Fibroblast of skin of right biceps (primary cell): ENCODE results near the gene FOXC2.

Source experiments
- DNase-seq: peaks from one replicate; pipeline ENCODE4 v3.0.0-alpha.2; 2013

Gene FOXC2

GRCh38 chr16:86566601-86566965 lies at the start of gene FOXC2:
Gene FOXC2, plus strand, starts transcription at chr16:86566829. Its CDS starts 507 bp downstream, at chr16:86567336.
- DNase-seq: peak; percentile 97

- DNase-seq: no peak
Measured at GRCh38 chr16:86517033-86517432, 49.6 kb upstream of the FOXC2 start.

- DNase-seq: peak; percentile 67
Measured at GRCh38 chr16:86517652-86518258, 48.9 kb upstream of the FOXC2 start.

GRCh38 chr16:86519007-86519648 lies 47.5 kb upstream of the FOXC2 start:
- no peak for DNase-seq

GRCh38 chr16:86519649-86520316 lies 46.8 kb upstream of the FOXC2 start:
- DNase-seq: peak; percentile 45

- DNase-seq: no peak
Measured at GRCh38 chr16:86520317-86521210, 46.1 kb upstream of the FOXC2 start.

GRCh38 chr16:86521236-86522197 lies 45.1 kb upstream of the FOXC2 start:
- no peak for DNase-seq

- DNase-seq: no peak
Measured at GRCh38 chr16:86522634-86523033, 44.0 kb upstream of the FOXC2 start.

GRCh38 chr16:86523166-86523740 lies 43.4 kb upstream of the FOXC2 start:
- DNase-seq: no peak

- no peak for DNase-seq
Measured at GRCh38 chr16:86524029-86524428, 42.6 kb upstream of the FOXC2 start.

- DNase-seq: no peak
Measured at GRCh38 chr16:86525696-86526095, 40.9 kb upstream of the FOXC2 start.

GRCh38 chr16:86527366-86527765 lies 39.3 kb upstream of the FOXC2 start:
- no peak for DNase-seq

- no peak for DNase-seq
Measured at GRCh38 chr16:86528061-86528929, 38.3 kb upstream of the FOXC2 start.

GRCh38 chr16:86529160-86529559 lies 37.5 kb upstream of the FOXC2 start:
- no peak for DNase-seq

GRCh38 chr16:86530251-86531190 lies 36.1 kb upstream of the FOXC2 start:
- no peak for DNase-seq

- DNase-seq: no peak
Measured at GRCh38 chr16:86531191-86531545, 35.5 kb upstream of the FOXC2 start.

GRCh38 chr16:86531641-86532525 lies 34.7 kb upstream of the FOXC2 start:
- DNase-seq: no peak

- DNase-seq: no peak
Measured at GRCh38 chr16:86532526-86532815, 34.2 kb upstream of the FOXC2 start.

GRCh38 chr16:86533076-86533475 lies 33.6 kb upstream of the FOXC2 start:
- no peak for DNase-seq
